ENCODE results near the gene PKHD1. TPM values are rescaled to one million over a fixed set of nuclear protein-coding genes. Genes with fewer than 3 reads are reported as not detected.

PKHD1 gene
- total RNA-seq, 2 donors from 2014 or later = 33.3 to 53.4 TPM

DNA sequence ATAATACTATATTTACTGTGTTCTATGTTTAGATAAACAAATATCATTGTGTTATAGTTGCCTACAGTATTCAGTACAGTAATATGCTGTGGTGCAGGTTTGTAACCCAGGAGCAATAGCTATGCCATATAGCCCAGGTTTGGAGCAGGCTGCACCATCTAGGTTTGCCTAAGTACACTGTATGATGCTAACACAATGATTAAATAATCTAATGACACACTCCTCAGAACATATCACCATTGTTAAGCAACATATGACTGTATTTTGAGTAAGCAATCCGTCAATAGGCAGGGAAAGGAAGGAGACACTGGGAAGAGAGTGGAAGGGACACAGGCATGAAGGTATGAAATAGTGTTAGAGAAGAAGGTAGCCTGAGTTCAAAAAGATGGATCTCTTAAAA, 369.9 kb downstream of the PKHD1 start:
- TF ChIP-seq, protein P1, sequence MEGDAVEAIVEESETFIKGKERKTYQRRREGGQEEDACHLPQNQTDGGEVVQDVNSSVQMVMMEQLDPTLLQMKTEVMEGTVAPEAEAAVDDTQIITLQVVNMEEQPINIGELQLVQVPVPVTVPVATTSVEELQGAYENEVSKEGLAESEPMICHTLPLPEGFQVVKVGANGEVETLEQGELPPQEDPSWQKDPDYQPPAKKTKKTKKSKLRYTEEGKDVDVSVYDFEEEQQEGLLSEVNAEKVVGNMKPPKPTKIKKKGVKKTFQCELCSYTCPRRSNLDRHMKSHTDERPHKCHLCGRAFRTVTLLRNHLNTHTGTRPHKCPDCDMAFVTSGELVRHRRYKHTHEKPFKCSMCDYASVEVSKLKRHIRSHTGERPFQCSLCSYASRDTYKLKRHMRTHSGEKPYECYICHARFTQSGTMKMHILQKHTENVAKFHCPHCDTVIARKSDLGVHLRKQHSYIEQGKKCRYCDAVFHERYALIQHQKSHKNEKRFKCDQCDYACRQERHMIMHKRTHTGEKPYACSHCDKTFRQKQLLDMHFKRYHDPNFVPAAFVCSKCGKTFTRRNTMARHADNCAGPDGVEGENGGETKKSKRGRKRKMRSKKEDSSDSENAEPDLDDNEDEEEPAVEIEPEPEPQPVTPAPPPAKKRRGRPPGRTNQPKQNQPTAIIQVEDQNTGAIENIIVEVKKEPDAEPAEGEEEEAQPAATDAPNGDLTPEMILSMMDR (IDR thresholded peaks at IDR 0.05) = no peak
- no peak for TF ChIP-seq POLR2A (IDR thresholded peaks at IDR 0.05)
- WGBS, 2 donors = 81 to 86% methylated on average over 1 of the region's 1 CpG
- ATAC-seq (no peak), DNase-seq (no peak)
- intact Hi-C loops (cut with DNase I) = no loop called here
- Histone ChIP-seq H3K27me3 (no peaks in the 10 kb centered on the region), H3K4me3 (no peak overlapping the region), H3K36me3 (replicated peaks in 1 of 2; ENCODE audit: insufficient read depth in 1 of 2, low read depth in 2 of 2) (no peaks in the 10 kb centered on the region), H3K9me3 (no peaks in the 10 kb centered on the region), H3K4me1 (no peaks in the 10 kb centered on the region), H3K27ac (no peak overlapping the region)

DNA sequence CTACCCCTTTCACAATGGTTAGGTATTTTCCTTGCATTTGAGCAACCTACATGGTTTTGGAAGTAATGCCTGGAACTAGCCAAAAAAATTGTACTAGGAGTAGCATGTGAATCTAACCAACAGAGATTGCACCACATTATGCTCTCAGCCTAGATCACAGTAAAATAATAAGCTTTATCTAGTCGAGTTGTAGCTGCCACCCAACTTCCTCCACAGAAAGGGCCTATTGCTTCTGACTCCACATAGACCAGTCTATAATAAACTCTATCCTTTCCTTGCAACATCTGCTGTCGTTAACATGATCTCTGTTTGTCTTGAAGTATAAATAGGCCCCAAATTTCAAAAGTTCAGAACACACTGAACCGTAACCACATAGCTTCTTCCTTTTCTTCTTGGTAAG, 375.5 kb downstream of the PKHD1 start:
- Histone ChIP-seq H3K9me3 (no peaks in the 10 kb centered on the region), H3K4me1 (no peaks in the 10 kb centered on the region), H3K4me3 (no peak overlapping the region), H3K27me3 (no peaks in the 10 kb centered on the region), H3K27ac (no peak overlapping the region), H3K36me3 (replicated peaks in 1 of 2; ENCODE audit: insufficient read depth in 1 of 2, low read depth in 2 of 2) (no peaks in the 10 kb centered on the region)
- 61% methylated on average over 3 of the region's 3 CpGs for WGBS, 2 donors
- ATAC-seq (no peak), DNase-seq (no peak)
- TF ChIP-seq, protein P1 (IDR thresholded peaks at IDR 0.05) = no peak
- TF ChIP-seq POLR2A (IDR thresholded peaks at IDR 0.05) = no peak
- intact Hi-C loops (cut with DNase I) = no loop called here

DNA sequence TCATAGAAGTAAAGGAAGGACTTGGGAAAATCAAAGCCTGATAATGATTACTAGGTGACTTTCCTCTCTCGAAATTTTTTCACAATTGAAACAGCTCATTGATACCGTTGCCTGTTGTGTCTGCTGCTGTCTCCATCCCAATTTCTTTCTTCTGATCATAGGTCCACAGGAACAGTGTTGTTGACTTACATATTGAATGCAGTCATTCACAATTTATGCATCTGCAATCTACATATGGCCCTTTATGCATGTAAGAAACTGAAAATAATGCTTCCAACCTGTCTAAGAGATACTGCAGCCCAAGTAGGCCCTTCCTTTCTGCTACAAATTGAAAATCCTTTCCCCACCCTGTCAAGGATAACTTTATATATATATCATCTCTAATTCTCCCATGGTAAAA, 381.3 kb downstream of the PKHD1 start:
- 57 to 62% methylated on average over 2 of the region's 2 CpGs for WGBS, 2 donors
- TF ChIP-seq, protein P1 (IDR thresholded peaks at IDR 0.05) = no peak
- TF ChIP-seq POLR2A (IDR thresholded peaks at IDR 0.05) = no peak
- H3K27me3 ChIP-seq = no peaks in the 10 kb centered on the region
- no peaks in the 10 kb centered on the region for H3K4me1 ChIP-seq
- H3K36me3 ChIP-seq (replicated peaks in 1 of 2; ENCODE audit: insufficient read depth in 1 of 2, low read depth in 2 of 2) = no peaks in the 10 kb centered on the region
- no peak overlapping the region for H3K4me3 ChIP-seq
- H3K9me3 ChIP-seq = no peaks in the 10 kb centered on the region
- DNase-seq = no peak
- intact Hi-C loops (cut with DNase I) = no loop called here
- no peak overlapping the region for H3K27ac ChIP-seq
- no peak for ATAC-seq

DNA sequence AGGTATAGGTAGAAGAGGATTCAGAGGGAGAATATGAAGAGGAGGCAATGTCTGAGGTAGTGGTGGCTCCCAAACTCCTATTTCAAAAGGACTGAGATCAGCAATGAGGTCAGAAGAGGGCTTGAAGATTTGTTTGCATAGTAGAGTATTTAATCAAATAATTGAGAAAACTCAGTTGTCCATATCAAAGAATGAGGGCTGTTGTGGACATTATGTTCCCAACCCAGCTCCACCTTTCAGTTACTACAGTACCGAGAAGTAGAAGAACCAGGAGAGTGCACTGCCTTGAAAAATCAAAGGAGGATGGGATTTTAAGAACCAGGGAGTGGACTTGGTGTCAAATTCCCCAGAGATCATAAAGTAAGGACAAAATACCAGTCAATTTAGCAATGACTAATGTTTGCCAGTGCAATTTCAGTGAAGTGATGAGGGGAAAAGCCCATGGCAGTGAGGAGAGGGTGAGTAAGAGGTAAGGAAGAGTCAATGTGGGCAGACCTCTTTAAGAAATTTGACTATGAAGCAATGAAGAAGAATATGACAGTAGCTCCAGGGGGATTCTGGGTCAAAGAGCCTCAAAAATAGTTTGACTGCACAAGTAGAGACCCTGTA, 382.4 kb downstream of the PKHD1 start:
- Histone ChIP-seq H3K36me3 (replicated peaks in 1 of 2; ENCODE audit: insufficient read depth in 1 of 2, low read depth in 2 of 2) (no peaks in the 10 kb centered on the region), H3K4me1 (no peaks in the 10 kb centered on the region), H3K27me3 (no peaks in the 10 kb centered on the region), H3K27ac (no peak overlapping the region), H3K4me3 (no peak overlapping the region), H3K9me3 (no peaks in the 10 kb centered on the region)
- ATAC-seq = no peak
- intact Hi-C loops (cut with DNase I) = no loop called here
- DNase-seq = no peak
- no peak for TF ChIP-seq POLR2A (IDR thresholded peaks at IDR 0.05)
- TF ChIP-seq, protein P1 (IDR thresholded peaks at IDR 0.05) = no peak
- WGBS, 2 donors = 74 to 89% methylated on average over 1 of the region's 1 CpG

DNA sequence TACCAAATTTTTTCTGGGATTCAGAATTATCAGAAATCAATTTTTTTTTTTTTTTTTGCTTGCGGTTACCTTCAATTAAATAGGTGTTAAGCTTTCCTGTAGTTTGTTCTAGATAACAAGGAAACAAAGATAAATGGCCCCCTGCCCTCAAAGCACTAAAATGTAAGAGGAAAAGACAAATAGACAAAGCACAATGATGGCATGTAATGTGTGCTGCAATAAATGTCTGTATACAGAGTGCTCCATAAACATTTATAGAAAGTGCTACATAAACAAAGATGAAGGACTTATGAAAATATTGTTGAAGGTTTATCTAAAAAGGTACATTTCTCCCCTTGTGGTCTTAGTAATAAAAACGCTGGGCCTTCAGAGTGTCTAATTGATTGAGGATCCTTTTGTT, 384.6 kb downstream of the PKHD1 start:
- no peaks in the 10 kb centered on the region for H3K4me1 ChIP-seq
- no peaks in the 10 kb centered on the region for H3K9me3 ChIP-seq
- ATAC-seq (no peak), DNase-seq (no peak)
- WGBS, 2 donors = 34 to 42% methylated on average over 2 of the region's 2 CpGs
- H3K36me3 ChIP-seq (replicated peaks in 1 of 2; ENCODE audit: insufficient read depth in 1 of 2, low read depth in 2 of 2) = no peaks in the 10 kb centered on the region
- H3K27ac ChIP-seq = no peak overlapping the region
- TF ChIP-seq, protein P1 (IDR thresholded peaks at IDR 0.05) = no peak
- TF ChIP-seq POLR2A (IDR thresholded peaks at IDR 0.05) = no peak
- H3K4me3 ChIP-seq = no peak overlapping the region
- intact Hi-C loops (cut with DNase I) = no loop called here
- no peaks in the 10 kb centered on the region for H3K27me3 ChIP-seq

All from body of pancreas (tissue), 4 donors.